Neural cell (in vitro differentiated cells): ENCODE measurements around the gene CSRNP3. TPM values are rescaled to one million over a fixed set of nuclear protein-coding genes. Genes with fewer than 3 reads are reported as not detected.

ENCODE experiments used
- H2AFZ ChIP-seq: fragments of 200-600, 300-800 bp; sonication (generic), shearing (Covaris generic); 2 replicates; pipeline ENCODE4 v1.6.0; 2014; ENCODE audit warnings: low read depth, mild to moderate bottlenecking, antibody characterized with exemption, low read length, moderate library complexity
- H3F3A ChIP-seq: fragments of 200-600 bp; shearing (Covaris generic); 2 replicates; pipeline ENCODE4 v1.6.1; 2016; ENCODE audit warnings: mild to moderate bottlenecking, moderate library complexity, mixed read lengths, antibody characterized with exemption, low read length; ENCODE audit not compliant: insufficient read depth, poor library complexity, severe bottlenecking
- H3K27ac ChIP-seq: fragments of 200-600, 300-800 bp; sonication (generic), shearing (Covaris generic); 2 replicates; pipeline ENCODE4 v1.5.1; 2014; ENCODE audit warnings: mild to moderate bottlenecking, low read length, moderate library complexity
- H3K27me3 ChIP-seq: fragments of 300-800, 200-600 bp; sonication (generic), shearing (Covaris generic); 2 replicates; pipeline ENCODE4 v1.6.0; 2014; ENCODE audit warnings: mild to moderate bottlenecking, low read depth, low read length, moderate library complexity; ENCODE audit not compliant: insufficient read depth
- H3K36me3 ChIP-seq: fragments of 300-800, 200-600 bp; sonication (generic), shearing (Covaris generic); 2 replicates; pipeline ENCODE4 v1.5.1; 2014; ENCODE audit warnings: mild to moderate bottlenecking, antibody characterized with exemption, low read length, moderate library complexity; ENCODE audit not compliant: insufficient read depth
- H3K4me2 ChIP-seq: fragments of 300-800, 200-600 bp; sonication (generic), shearing (Covaris generic); 2 replicates; pipeline ENCODE4 v1.6.0; 2014; ENCODE audit warnings: mild to moderate bottlenecking, low read length
- H3K4me3 ChIP-seq: fragments of 300-800, 200-600 bp; sonication (generic), shearing (Covaris generic); 2 replicates; pipeline ENCODE4 v1.5.1; 2014; ENCODE audit warnings: mild to moderate bottlenecking, low read length, moderate library complexity
- H3K79me2 ChIP-seq: fragments of 200-600 bp; shearing (Covaris generic); replicated peaks from 2 replicates; pipeline ENCODE4 v1.6.0; 2014; ENCODE audit warnings: mild to moderate bottlenecking, low read length, moderate library complexity; ENCODE audit not compliant: insufficient read depth
- H3K9ac ChIP-seq: fragments of 300-800, 200-600 bp; sonication (generic), shearing (Covaris generic); 2 replicates; pipeline ENCODE4 v1.6.1; 2016; ENCODE audit warnings: mild to moderate bottlenecking, low read length, mixed read lengths
- H3K9me2 ChIP-seq: fragments of 200-600 bp; shearing (Covaris generic); 2 replicates; pipeline ENCODE4 v1.6.1; 2016; ENCODE audit warnings: mild to moderate bottlenecking, low read length, mixed read lengths; ENCODE audit not compliant: insufficient read depth
- H3K9me3 ChIP-seq: fragments of 200-600, 300-800 bp; sonication (generic), shearing (Covaris generic); 2 replicates; pipeline ENCODE4 v1.6.1; 2016; ENCODE audit warnings: mild to moderate bottlenecking, mixed run types, low read length, moderate library complexity, mixed read lengths
- H4K20me1 ChIP-seq: fragments of 200-600 bp; shearing (Covaris generic); 2 replicates; pipeline ENCODE4 v1.6.1; 2016; ENCODE audit warnings: mild to moderate bottlenecking, mixed run types; ENCODE audit not compliant: insufficient read depth
- CTCF ChIP-seq: fragments of 450-650 bp; IDR thresholded peaks from 2 replicates; pipeline ENCODE4 v1.5.1; 2014; ENCODE audit warnings: antibody characterized with exemption, mild to moderate bottlenecking, moderate library complexity; ENCODE audit not compliant: poor library complexity, severe bottlenecking
- EP300 ChIP-seq: fragments of 450-650 bp; conservative IDR thresholded peaks from 2 replicates; pipeline ENCODE4 v1.6.1; 2014; ENCODE audit warnings: antibody characterized with exemption, mild to moderate bottlenecking, moderate library complexity; ENCODE audit not compliant: poor library complexity, severe bottlenecking
- EZH2 ChIP-seq: fragments of 200-600, 300-800 bp; shearing (Covaris generic), sonication (generic); IDR thresholded peaks from 2 replicates; pipeline ENCODE4 v1.6.1; 2014; ENCODE audit warnings: antibody characterized with exemption, low read length, borderline replicate concordance, mild to moderate bottlenecking; ENCODE audit not compliant: insufficient read depth, poor library complexity, severe bottlenecking
- MXI1 ChIP-seq: fragments of 450-650 bp; conservative IDR thresholded peaks from 2 replicates; pipeline ENCODE4 v1.6.1; 2014; ENCODE audit warnings: antibody characterized with exemption, mild to moderate bottlenecking; ENCODE audit not compliant: poor library complexity, severe bottlenecking
- POLR2AphosphoS5 ChIP-seq: IDR thresholded peaks from 2 replicates; pipeline ENCODE4 v1.6.1; 2012
- RAD21 ChIP-seq: fragments of 450-650 bp; conservative IDR thresholded peaks from 2 replicates; pipeline ENCODE4 v1.6.1; 2014; ENCODE audit warnings: antibody characterized with exemption, mild to moderate bottlenecking, moderate library complexity
- REST ChIP-seq: IDR thresholded peaks from 2 replicates; pipeline ENCODE4 v1.6.1; 2012; ENCODE audit warnings: borderline replicate concordance
- SMC3 ChIP-seq: fragments of 450-650 bp; conservative IDR thresholded peaks from 2 replicates; pipeline ENCODE4 v1.6.1; 2014; ENCODE audit warnings: antibody characterized with exemption, mild to moderate bottlenecking, moderate library complexity; ENCODE audit not compliant: poor library complexity
- TAF1 ChIP-seq: IDR thresholded peaks from 2 replicates; pipeline ENCODE4 v1.6.1; 2012; ENCODE audit warnings: low read depth
- polyA plus RNA-seq: library from polyadenylated mRNA; depleted of rRNA; stranded (reverse); fragments of >200 nt; gene quantifications from 2 replicates; pipeline ENCODE4 v1.2.3, GENCODE V29; 2014

CSRNP3 gene
- polyA plus RNA-seq, 1 donor from 2014 or later: 66.6 TPM

GRCh38 chr2:165639504-165639903 lies 170.0 kb downstream of the CSRNP3 start:
- Histone ChIP-seq H3K9me3 (no peaks in the 10 kb centered on the region), H3K27me3 (no peaks in the 10 kb centered on the region), H3K9me2 (no peaks in the 10 kb centered on the region), H4K20me1 (no peaks in the 10 kb centered on the region), H3K36me3 (peaks cover 4% of the 10 kb centered on the region), H2AFZ (no peak overlapping the region), H3F3A (no peaks in the 10 kb centered on the region), H3K79me2 (peaks cover 25% of the 10 kb centered on the region), H3K9ac (no peak overlapping the region), H3K4me2 (no peak overlapping the region), H3K4me3 (peak overlapping the region; percentile 1), H3K27ac (peak overlapping the region; percentile 30)
- TF ChIP-seq POLR2AphosphoS5 (peak; percentile 34), CTCF (no peak), EP300 (peak; percentile 29), REST (peak; percentile 43)

GRCh38 chr2:165640247-165640929 lies 170.9 kb downstream of the CSRNP3 start:
- no peak for TF ChIP-seq REST
- no peak for TF ChIP-seq POLR2AphosphoS5
- TF ChIP-seq SMC3: no peak
- TF ChIP-seq EP300: no peak
- no peak for TF ChIP-seq EZH2
- TF ChIP-seq TAF1: no peak
- TF ChIP-seq RAD21: no peak
- TF ChIP-seq MXI1: no peak
- no peak for TF ChIP-seq CTCF
- H3K27me3 ChIP-seq: no peaks in the 10 kb centered on the region
- H3K79me2 ChIP-seq: peaks cover 28% of the 10 kb centered on the region
- peaks cover 4% of the 10 kb centered on the region for H3K36me3 ChIP-seq
- H3K9ac ChIP-seq: no peak overlapping the region
- H2AFZ ChIP-seq: no peak overlapping the region
- no peaks in the 10 kb centered on the region for H3F3A ChIP-seq
- no peak overlapping the region for H3K4me3 ChIP-seq
- no peak overlapping the region for H3K4me2 ChIP-seq
- no peaks in the 10 kb centered on the region for H3K9me2 ChIP-seq
- no peaks in the 10 kb centered on the region for H3K9me3 ChIP-seq
- H3K27ac ChIP-seq: no peak overlapping the region
- no peaks in the 10 kb centered on the region for H4K20me1 ChIP-seq
